Small intestine (tissue), 7 donors: Measurements from ENCODE around the gene DCUN1D1. TPM values are rescaled to one million over a fixed set of nuclear protein-coding genes. Genes with fewer than 3 reads are reported as not detected.
A peak's percentile ranks its signal among the peaks of the same experiment; 100 is the strongest.

ENCODE experiments used
- DNase-seq, 2 donors: peaks; one replicate each; pipeline versions ENCODE4 v3.0.0 to v3.0.0-alpha.2; 2013
- FAIRE-seq: peaks from 2 replicates; lab custom pipeline; 2012; peaks lifted over from hg19 to GRCh38; lab: Jason Lieb, UNC
- H3K27ac ChIP-seq, 3 donors: one replicate each; pipeline ENCODE4 v1.5.1; 2013; ENCODE audit warnings: low read length in 2 of 3, mild to moderate bottlenecking in 2 of 3, control low read depth in 1 of 3, inconsistent platforms in 1 of 3, low read depth in 1 of 3, moderate library complexity in 1 of 3
- H3K27me3 ChIP-seq, 3 donors: one replicate each; pipeline ENCODE4 v1.6.1; 2013; ENCODE audit warnings: low read length in 3 of 3, inconsistent platforms in 1 of 3; ENCODE audit not compliant: control insufficient read depth in 3 of 3, insufficient read depth in 3 of 3
- H3K36me3 ChIP-seq, 3 donors: one replicate each; pipeline ENCODE4 v1.6.1; 2013; ENCODE audit warnings: low read length in 3 of 3, inconsistent platforms in 1 of 3, low read depth in 1 of 3, mild to moderate bottlenecking in 1 of 3, moderate library complexity in 1 of 3; ENCODE audit not compliant: control insufficient read depth in 3 of 3, insufficient read depth in 2 of 3
- H3K4me1 ChIP-seq, 3 donors: one replicate each; pipeline ENCODE4 v1.6.1; 2013; ENCODE audit warnings: low read length in 2 of 3, inconsistent platforms in 1 of 3, low read depth in 1 of 3, mild to moderate bottlenecking in 1 of 3, moderate library complexity in 1 of 3; ENCODE audit not compliant: control insufficient read depth in 3 of 3, insufficient read depth in 2 of 3
- H3K4me3 ChIP-seq, 3 donors: one replicate each; pipeline ENCODE4 v1.5.1; 2013; ENCODE audit warnings: low read length in 3 of 3, control low read depth in 1 of 3, inconsistent platforms in 1 of 3, low read depth in 1 of 3, mild to moderate bottlenecking in 1 of 3, moderate library complexity in 1 of 3
- H3K9me3 ChIP-seq, 2 donors: one replicate each; pipeline ENCODE4 v1.6.1; 2013; ENCODE audit warnings: low read depth in 1 of 2, low read length in 1 of 2; ENCODE audit not compliant: control insufficient read depth in 2 of 2, insufficient read depth in 1 of 2
- WGBS, 3 donors: extraction: QIAGEN DNeasy Blood & Tissue Kit; methylation state at CpG; one replicate each; pipeline ENCODE4 v1.1.7; 2013; 5-methylcytosine and 5-hydroxymethylcytosine counted together
- polyA plus RNA-seq, 4 donors: library from polyadenylated mRNA; stranded (reverse) in 3 of 4; unstranded in 1 of 4; fragments of 200-250 nt in 3 of 4; fragments of 120-200 nt in 1 of 4; gene quantifications; one replicate each; pipeline versions ENCODE4 v1.2.1 to v1.2.3, GENCODE V29; 2013
- donor health status: healthy with polysubstance abuse.
- donor health status: control.
- donor health status: control.
- donor health status: Bipolar disorder and iron deficiency.
- donor health status: healthy.

DCUN1D1 gene
- polyA plus RNA-seq, 4 donors: 9.2 to 40.0 (median 11.7) TPM

DNA sequence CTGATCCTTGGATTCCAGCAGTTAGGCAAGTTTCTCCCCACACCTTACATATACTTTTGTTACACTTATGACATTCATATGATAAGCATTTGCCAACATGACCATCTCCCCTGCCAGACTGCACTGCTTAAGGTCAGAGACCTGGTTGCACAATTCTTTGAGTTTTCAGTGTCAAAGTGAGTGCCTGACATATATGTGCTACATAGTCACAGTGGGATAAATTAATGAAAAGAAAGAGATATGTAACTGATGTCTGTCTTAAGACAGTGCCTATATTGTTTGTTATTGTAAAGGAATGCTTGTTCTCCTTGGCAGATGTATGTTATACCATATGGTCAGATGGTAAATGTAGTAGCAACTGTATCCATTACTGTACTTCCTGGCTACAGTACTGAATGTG lies 3.5 kb upstream of the DCUN1D1 start:
- Histone ChIP-seq H3K27ac (no peak overlapping the region), H3K36me3 (no peaks in the 10 kb centered on the region), H3K27me3 (no peaks in the 10 kb centered on the region), H3K9me3 (no peaks in the 10 kb centered on the region), H3K4me1 (peaks cover 0 to 9% (median 2%) of the 10 kb centered on the region in 3 donors), H3K4me3 (no peak overlapping the region)
- DNase-seq: peak in 1 of 2 donors; percentile 51
- FAIRE-seq: no peak

DNA sequence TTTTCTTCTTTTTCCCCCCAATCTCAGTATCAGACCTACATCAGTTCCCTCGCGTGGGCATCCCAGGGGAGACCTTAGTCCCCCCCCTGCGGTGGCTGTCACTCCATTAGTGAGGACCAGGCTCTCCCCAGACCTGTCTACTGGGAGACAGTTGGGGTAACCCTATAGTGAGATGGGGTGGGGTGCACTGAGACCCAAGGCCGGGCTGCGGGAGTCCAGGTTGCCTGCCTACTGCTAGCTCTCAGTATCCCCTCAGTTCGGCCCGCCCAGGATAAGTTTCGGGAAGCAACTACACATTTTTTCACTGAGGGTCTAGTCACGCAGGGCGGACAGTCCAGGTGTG lies 671 bp upstream of the DCUN1D1 start:
- FAIRE-seq: no peak

DNA sequence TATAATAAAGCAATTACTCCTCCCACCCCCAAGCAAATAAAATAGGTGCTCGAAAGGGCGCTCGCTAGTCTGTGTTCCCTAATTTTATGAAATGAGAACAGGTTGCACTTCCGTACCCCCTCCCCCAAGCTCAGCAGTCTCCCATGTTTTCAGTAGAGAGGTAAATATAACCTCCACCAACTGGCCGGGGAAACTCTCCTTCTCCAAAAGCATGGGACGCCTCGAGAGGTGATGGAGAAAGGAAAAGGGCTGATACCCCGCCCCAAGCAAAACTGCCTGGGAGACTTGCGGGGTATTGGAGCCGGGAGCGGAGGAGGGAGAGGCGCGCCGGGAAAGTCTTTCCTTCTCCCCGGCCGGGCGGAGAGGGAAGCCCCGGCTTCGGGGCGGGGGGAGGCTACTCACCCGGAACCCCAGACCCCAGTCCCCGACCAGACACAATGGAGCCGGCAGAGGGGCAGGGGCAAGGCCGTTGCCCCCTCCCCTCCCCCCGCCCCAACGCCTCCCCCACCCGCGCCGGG lies 605 bp downstream of the DCUN1D1 start:
- peaks cover 2 to 18% (median 4%) of the 10 kb centered on the region in 3 donors for H3K4me1 ChIP-seq
- WGBS, 3 donors: 0 to 1% (median 0%) methylated on average over 12 to 29 of the region's 29 CpGs

More for the DNA sequence above, 671 bp upstream of the DCUN1D1 start:
- Histone ChIP-seq H3K4me3 (peak overlapping the region; percentile 82 to 99 (median 98)), H3K36me3 (no peaks in the 10 kb centered on the region), H3K4me1 (peaks cover 2 to 18% (median 4%) of the 10 kb centered on the region in 3 donors), H3K27me3 (no peaks in the 10 kb centered on the region), H3K9me3 (no peaks in the 10 kb centered on the region), H3K27ac (peak overlapping the region; percentile 3 to 66 (median 42))
- 64 to 71% (median 67%) methylated on average over 9 to 10 of the region's 10 CpGs for WGBS, 3 donors
- no peak for DNase-seq

DNA sequence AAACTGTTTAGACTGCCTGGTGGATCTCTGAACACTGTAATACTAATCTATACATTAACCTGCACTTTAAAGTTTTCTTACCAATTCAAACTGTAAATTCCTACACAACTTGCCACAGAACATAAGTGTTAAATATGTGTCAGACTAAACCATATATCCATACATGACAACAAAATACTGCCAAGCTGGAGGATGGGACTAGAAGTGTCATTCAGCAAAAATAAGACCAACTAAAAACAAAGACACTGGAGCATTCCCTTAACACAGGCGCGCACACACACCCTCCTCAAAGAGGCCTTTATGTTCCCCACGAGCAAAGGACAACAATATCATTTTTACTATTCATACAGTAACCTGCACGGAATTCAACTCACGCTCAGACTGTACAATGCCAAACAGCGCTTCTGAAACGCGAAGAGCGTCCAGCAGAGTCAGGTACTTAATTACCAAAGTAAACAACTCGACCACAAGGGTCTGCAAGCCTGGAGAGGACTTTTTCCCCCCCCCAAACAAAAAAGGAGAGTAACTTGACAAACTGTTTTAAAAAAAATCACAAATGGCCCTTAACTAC lies 1.1 kb downstream of the DCUN1D1 start:
- FAIRE-seq: no peak
- Histone ChIP-seq H3K4me1 (peaks cover 2 to 18% (median 4%) of the 10 kb centered on the region in 3 donors), H3K4me3 (peak overlapping the region; percentile 82 to 99 (median 98)), H3K36me3 (no peaks in the 10 kb centered on the region), H3K9me3 (no peaks in the 10 kb centered on the region), H3K27me3 (no peaks in the 10 kb centered on the region), H3K27ac (peak overlapping the region in 2 of 3 donors; percentile 72 to 84)
- WGBS, 3 donors: 0 to 3% (median 3%) methylated on average over 10 of the region's 10 CpGs
- peak; percentile 31 to 48 for DNase-seq

More for the DNA sequence above, 605 bp downstream of the DCUN1D1 start:
- H3K36me3 ChIP-seq: no peaks in the 10 kb centered on the region
- no peaks in the 10 kb centered on the region for H3K27me3 ChIP-seq
- DNase-seq: peak; percentile 40 to 64
- H3K4me3 ChIP-seq: peak overlapping the region; percentile 82 to 99 (median 98)
- H3K27ac ChIP-seq: peak overlapping the region; percentile 37 to 84 (median 72)
- no peaks in the 10 kb centered on the region for H3K9me3 ChIP-seq
- FAIRE-seq: no peak

DNA sequence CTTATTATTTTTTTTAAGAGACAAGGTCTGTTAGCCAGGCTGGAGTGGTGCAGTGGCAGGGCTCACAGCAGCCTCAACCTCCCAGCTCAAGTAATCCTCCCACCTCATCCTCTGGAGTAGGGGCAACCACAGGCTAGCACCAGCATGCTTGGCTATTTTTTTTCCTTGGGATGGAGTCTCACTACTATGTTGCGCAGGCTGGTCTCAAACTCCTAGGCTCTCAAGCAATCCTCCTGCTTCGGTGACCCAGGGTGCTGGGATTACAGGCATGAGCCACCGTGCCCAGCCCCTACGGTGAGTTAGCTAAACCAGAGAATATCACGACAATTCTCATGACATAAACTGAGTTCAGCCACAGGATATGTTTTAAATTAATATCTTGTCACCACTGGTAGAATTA lies 2.0 kb downstream of the DCUN1D1 start:
- FAIRE-seq (no peak), DNase-seq (no peak)
- H3K36me3 ChIP-seq: no peaks in the 10 kb centered on the region
- WGBS, 3 donors: 65 to 71% (median 70%) methylated on average over 5 of the region's 5 CpGs
- H3K27me3 ChIP-seq: no peaks in the 10 kb centered on the region
- no peak overlapping the region for H3K27ac ChIP-seq
- peaks cover 2 to 16% (median 4%) of the 10 kb centered on the region in 3 donors for H3K4me1 ChIP-seq
- H3K4me3 ChIP-seq: peak overlapping the region in 1 of 3 donors; percentile 82
- H3K9me3 ChIP-seq: no peaks in the 10 kb centered on the region

DNA sequence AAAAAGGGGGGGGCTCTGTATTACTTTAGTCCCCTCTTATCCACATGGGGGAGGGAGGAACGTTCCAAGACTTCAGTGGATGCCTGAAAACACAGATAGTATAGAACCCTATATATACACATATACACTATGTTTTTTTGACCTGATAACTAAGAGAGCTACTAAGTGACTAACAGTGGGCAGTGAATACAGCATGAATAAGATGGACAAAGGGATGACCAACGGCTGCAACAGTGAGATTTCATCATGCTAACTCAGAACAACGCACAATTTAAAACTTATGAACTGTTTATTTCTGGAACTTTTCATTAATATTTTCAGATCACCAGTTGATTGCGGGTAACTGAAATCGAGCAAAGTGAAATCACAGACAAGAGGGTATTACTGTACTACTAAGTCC lies 7.3 kb downstream of the DCUN1D1 start:
- no peaks in the 10 kb centered on the region for H3K36me3 ChIP-seq
- H3K27me3 ChIP-seq: no peaks in the 10 kb centered on the region
- H3K4me1 ChIP-seq: peaks cover 4 to 18% (median 5%) of the 10 kb centered on the region in 3 donors
- WGBS, 3 donors: 94 to 95% (median 95%) methylated on average over 5 of the region's 5 CpGs
- no peak overlapping the region for H3K4me3 ChIP-seq
- FAIRE-seq: no peak
- no peak for DNase-seq
- H3K27ac ChIP-seq: no peak overlapping the region
- no peaks in the 10 kb centered on the region for H3K9me3 ChIP-seq

DNA sequence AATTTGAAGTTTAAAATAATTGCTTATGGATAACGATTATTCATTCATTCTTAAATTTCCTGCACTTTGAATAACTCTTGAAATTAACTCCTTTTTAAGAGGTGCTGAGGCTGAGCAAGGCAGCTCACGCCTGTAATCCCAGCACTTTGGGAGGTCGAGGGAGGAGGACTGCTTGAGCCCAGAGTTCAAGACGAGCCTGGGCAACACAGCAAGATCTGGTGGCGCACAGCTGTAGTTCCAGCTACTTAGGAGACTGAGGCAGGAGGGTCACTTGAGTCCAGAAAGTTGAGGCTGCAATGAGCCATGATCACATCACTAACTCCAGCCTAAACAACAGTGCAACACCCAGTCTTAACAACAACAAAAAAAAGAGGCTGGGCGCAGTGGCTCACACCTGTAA lies 8.0 kb downstream of the DCUN1D1 start:
- 87 to 89% (median 88%) methylated on average over 6 of the region's 6 CpGs for WGBS, 3 donors
- no peak overlapping the region for H3K4me3 ChIP-seq
- DNase-seq: no peak
- H3K27ac ChIP-seq: no peak overlapping the region
- no peaks in the 10 kb centered on the region for H3K9me3 ChIP-seq
- FAIRE-seq: no peak
- H3K27me3 ChIP-seq: no peaks in the 10 kb centered on the region
- H3K36me3 ChIP-seq: no peaks in the 10 kb centered on the region
- peaks cover 4 to 17% (median 5%) of the 10 kb centered on the region in 3 donors for H3K4me1 ChIP-seq

DNA sequence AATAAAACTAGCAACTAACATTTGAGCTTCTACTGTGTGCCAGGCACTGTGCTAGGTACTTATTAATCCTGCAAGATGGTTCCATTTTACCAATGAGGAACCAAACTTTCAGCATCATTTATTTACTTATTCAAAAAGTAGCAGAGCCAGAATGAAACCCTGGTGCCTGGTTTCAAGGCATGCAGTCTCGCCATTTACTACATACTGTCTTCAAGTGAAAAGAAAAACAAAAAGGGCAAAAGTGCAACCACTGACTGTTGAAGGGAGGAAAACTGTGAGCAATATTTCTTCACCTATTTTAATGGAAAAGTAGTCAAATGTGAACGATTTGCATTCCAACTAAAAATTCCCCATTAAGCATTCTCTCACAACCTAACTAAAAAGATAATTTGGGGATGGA lies 8.7 kb downstream of the DCUN1D1 start:
- peak in 1 of 2 donors; percentile 10 for DNase-seq
- no peaks in the 10 kb centered on the region for H3K36me3 ChIP-seq
- H3K9me3 ChIP-seq: no peaks in the 10 kb centered on the region
- H3K27me3 ChIP-seq: no peaks in the 10 kb centered on the region
- H3K27ac ChIP-seq: no peak overlapping the region
- no peak overlapping the region for H3K4me3 ChIP-seq
- FAIRE-seq: no peak
- H3K4me1 ChIP-seq: peaks cover 4 to 17% (median 5%) of the 10 kb centered on the region in 3 donors
- WGBS, 3 donors: 68 to 75% (median 69%) methylated on average over 2 of the region's 2 CpGs
